ENCODE data around the gene HBE1. TPM values are rescaled to one million over a fixed set of nuclear protein-coding genes. Genes with fewer than 3 reads are reported as not detected.
A peak's percentile ranks its signal among the peaks of the same experiment; 100 is the strongest.

HBE1 gene
- total and polyA plus RNA-seq, 9 of the 15 experiments (the other 6 are each of a cell fraction or from before 2014, with no cell fraction given) = 612 to 10,250 (median 2,181) TPM

GRCh38 chr11:5234381-5234834 lies 35.3 kb downstream of the HBE1 start, which contains the start of gene HBD (continued):
- TF ChIP-seq C11orf30 (IDR thresholded peaks at IDR 0.05; ENCODE audit: low read depth) (no peak), EP300 (IDR thresholded peaks at IDR 0.05; ENCODE audit: low read length) (peak; percentile 57; the same call in 1 of the 2 replicates), ZNF507 (tag; conservative IDR thresholded peaks at IDR 0.05) (no peak), MEF2D (tag; conservative IDR thresholded peaks at IDR 0.05; ENCODE audit: low read depth) (peak; percentile 98), ZNF318 (IDR thresholded peaks at IDR 0.05; ENCODE audit: borderline replicate concordance in 1 of 2, low read depth in 1 of 2) (no peak), ZNF146 (CRISPR knock-in tag; IDR thresholded peaks at IDR 0.05; ENCODE audit: unreplicated experiment) (no peak), ZNF444 (CRISPR knock-in tag; IDR thresholded peaks at IDR 0.05) (no peak), DPF2 (IDR thresholded peaks at IDR 0.05) (peak; percentile 83), GTF2A2 (tag; IDR thresholded peaks at IDR 0.05) (no peak), FOSL1 (tag; conservative IDR thresholded peaks at IDR 0.05) (peak; percentile 54)
- TF ChIP-seq, protein P1, sequence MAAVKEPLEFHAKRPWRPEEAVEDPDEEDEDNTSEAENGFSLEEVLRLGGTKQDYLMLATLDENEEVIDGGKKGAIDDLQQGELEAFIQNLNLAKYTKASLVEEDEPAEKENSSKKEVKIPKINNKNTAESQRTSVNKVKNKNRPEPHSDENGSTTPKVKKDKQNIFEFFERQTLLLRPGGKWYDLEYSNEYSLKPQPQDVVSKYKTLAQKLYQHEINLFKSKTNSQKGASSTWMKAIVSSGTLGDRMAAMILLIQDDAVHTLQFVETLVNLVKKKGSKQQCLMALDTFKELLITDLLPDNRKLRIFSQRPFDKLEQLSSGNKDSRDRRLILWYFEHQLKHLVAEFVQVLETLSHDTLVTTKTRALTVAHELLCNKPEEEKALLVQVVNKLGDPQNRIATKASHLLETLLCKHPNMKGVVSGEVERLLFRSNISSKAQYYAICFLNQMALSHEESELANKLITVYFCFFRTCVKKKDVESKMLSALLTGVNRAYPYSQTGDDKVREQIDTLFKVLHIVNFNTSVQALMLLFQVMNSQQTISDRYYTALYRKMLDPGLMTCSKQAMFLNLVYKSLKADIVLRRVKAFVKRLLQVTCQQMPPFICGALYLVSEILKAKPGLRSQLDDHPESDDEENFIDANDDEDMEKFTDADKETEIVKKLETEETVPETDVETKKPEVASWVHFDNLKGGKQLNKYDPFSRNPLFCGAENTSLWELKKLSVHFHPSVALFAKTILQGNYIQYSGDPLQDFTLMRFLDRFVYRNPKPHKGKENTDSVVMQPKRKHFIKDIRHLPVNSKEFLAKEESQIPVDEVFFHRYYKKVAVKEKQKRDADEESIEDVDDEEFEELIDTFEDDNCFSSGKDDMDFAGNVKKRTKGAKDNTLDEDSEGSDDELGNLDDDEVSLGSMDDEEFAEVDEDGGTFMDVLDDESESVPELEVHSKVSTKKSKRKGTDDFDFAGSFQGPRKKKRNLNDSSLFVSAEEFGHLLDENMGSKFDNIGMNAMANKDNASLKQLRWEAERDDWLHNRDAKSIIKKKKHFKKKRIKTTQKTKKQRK (IDR thresholded peaks at IDR 0.05; ENCODE audit: borderline replicate concordance, low read depth, low read length) = no peak
- TF ChIP-seq, protein P2, sequence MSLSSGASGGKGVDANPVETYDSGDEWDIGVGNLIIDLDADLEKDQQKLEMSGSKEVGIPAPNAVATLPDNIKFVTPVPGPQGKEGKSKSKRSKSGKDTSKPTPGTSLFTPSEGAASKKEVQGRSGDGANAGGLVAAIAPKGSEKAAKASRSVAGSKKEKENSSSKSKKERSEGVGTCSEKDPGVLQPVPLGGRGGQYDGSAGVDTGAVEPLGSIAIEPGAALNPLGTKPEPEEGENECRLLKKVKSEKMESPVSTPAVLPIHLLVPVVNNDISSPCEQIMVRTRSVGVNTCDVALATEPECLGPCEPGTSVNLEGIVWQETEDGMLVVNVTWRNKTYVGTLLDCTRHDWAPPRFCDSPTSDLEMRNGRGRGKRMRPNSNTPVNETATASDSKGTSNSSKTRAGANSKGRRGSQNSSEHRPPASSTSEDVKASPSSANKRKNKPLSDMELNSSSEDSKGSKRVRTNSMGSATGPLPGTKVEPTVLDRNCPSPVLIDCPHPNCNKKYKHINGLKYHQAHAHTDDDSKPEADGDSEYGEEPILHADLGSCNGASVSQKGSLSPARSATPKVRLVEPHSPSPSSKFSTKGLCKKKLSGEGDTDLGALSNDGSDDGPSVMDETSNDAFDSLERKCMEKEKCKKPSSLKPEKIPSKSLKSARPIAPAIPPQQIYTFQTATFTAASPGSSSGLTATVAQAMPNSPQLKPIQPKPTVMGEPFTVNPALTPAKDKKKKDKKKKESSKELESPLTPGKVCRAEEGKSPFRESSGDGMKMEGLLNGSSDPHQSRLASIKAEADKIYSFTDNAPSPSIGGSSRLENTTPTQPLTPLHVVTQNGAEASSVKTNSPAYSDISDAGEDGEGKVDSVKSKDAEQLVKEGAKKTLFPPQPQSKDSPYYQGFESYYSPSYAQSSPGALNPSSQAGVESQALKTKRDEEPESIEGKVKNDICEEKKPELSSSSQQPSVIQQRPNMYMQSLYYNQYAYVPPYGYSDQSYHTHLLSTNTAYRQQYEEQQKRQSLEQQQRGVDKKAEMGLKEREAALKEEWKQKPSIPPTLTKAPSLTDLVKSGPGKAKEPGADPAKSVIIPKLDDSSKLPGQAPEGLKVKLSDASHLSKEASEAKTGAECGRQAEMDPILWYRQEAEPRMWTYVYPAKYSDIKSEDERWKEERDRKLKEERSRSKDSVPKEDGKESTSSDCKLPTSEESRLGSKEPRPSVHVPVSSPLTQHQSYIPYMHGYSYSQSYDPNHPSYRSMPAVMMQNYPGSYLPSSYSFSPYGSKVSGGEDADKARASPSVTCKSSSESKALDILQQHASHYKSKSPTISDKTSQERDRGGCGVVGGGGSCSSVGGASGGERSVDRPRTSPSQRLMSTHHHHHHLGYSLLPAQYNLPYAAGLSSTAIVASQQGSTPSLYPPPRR (CRISPR knock-in tag; IDR thresholded peaks at IDR 0.05; ENCODE audit: borderline replicate concordance) = no peak

All from K562 (cell line).